ENCODE data around the gene G6PC1.
"Not testable (repeated sequence)": the region's sequence is repeated elsewhere in the genome, so short reads cannot be mapped to it uniquely, and the experiment has no call there.

Gene G6PC1

GRCh38 chr17:42904110-42904469, 3.5 kb downstream of the G6PC1 start:
- DNase-seq, result no peak

GRCh38 chr17:42906772-42907446, 6.3 kb downstream of the G6PC1 start:
- no peak for DNase-seq

- DNase-seq, result no peak
Observed at GRCh38 chr17:42908872-42909700, 8.5 kb downstream of the G6PC1 start.

GRCh38 chr17:42913522-42913921, 12.9 kb downstream of the G6PC1 start:
- DNase-seq, result no peak

- no peak for DNase-seq
Observed at GRCh38 chr17:42913981-42914617, 13.5 kb downstream of the G6PC1 start.

- not testable (repeated sequence) for DNase-seq
Observed at GRCh38 chr17:42915288-42915687, 14.7 kb downstream of the G6PC1 start.

- not testable (repeated sequence) for DNase-seq
Observed at GRCh38 chr17:42916388-42917235, 16.0 kb downstream of the G6PC1 start.

GRCh38 chr17:42917236-42917603, 16.6 kb downstream of the G6PC1 start:
- DNase-seq, result no peak

- DNase-seq, result no peak
Observed at GRCh38 chr17:42918902-42919521, 18.4 kb downstream of the G6PC1 start.

GRCh38 chr17:42919522-42920077, 19.0 kb downstream of the G6PC1 start:
- not testable (repeated sequence) for DNase-seq

- DNase-seq, result no peak
Observed at GRCh38 chr17:42920106-42920900, 19.7 kb downstream of the G6PC1 start.

- DNase-seq, result no peak
Observed at GRCh38 chr17:42920922-42921321, 20.3 kb downstream of the G6PC1 start.

GRCh38 chr17:42922294-42922693, 21.7 kb downstream of the G6PC1 start:
- DNase-seq, result no peak

GRCh38 chr17:42923472-42923871, 22.9 kb downstream of the G6PC1 start:
- not testable (repeated sequence) for DNase-seq

GRCh38 chr17:42924891-42925290, 24.3 kb downstream of the G6PC1 start:
- DNase-seq, result no peak

GRCh38 chr17:42928714-42929496, 28.3 kb downstream of the G6PC1 start:
- DNase-seq, result no peak

GRCh38 chr17:42929497-42929844, 28.9 kb downstream of the G6PC1 start:
- DNase-seq, result no peak

- no peak for DNase-seq
Observed at GRCh38 chr17:42937712-42938596, 37.4 kb downstream of the G6PC1 start.

GRCh38 chr17:42944211-42944610, 43.6 kb downstream of the G6PC1 start:
- no peak for DNase-seq

GRCh38 chr17:42946812-42947211, 46.2 kb downstream of the G6PC1 start:
- no peak for DNase-seq

Measured in activated naive CD4-positive, alpha-beta T cell (primary cell).